ENCODE measurements around the gene EPHA3.
"Not testable (repeated sequence)": the region's sequence is repeated elsewhere in the genome, so short reads cannot be mapped to it uniquely, and the experiment has no call there.

The EPHA3 gene

GRCh38 chr3:89287902-89288508 is 180.6 kb downstream of the EPHA3 start:
- DNase-seq (ENCODE audit: low read depth) = no peak

- DNase-seq (ENCODE audit: low read depth) = no peak
These were observed 182.3 kb downstream of the EPHA3 start for GRCh38 chr3:89289574-89290190.

GRCh38 chr3:89297199-89297598 is 189.8 kb downstream of the EPHA3 start:
- DNase-seq (ENCODE audit: low read depth) = no peak

- DNase-seq (ENCODE audit: low read depth) = no peak
These were observed 193.1 kb downstream of the EPHA3 start for GRCh38 chr3:89300526-89300925.

GRCh38 chr3:89300981-89301380 is 193.6 kb downstream of the EPHA3 start:
- DNase-seq (ENCODE audit: low read depth) = no peak

- DNase-seq (ENCODE audit: low read depth) = no peak
These were observed 196.3 kb downstream of the EPHA3 start for GRCh38 chr3:89303701-89304100.

GRCh38 chr3:89306540-89306939 is 199.1 kb downstream of the EPHA3 start:
- no peak for DNase-seq (ENCODE audit: low read depth)

- DNase-seq (ENCODE audit: low read depth) = no peak
These were observed 204.2 kb downstream of the EPHA3 start for GRCh38 chr3:89311581-89311980.

- DNase-seq (ENCODE audit: low read depth) = no peak
These were observed 204.7 kb downstream of the EPHA3 start for GRCh38 chr3:89312141-89312540.

- DNase-seq (ENCODE audit: low read depth) = no peak
These were observed 207.2 kb downstream of the EPHA3 start for GRCh38 chr3:89314454-89315098.

GRCh38 chr3:89315750-89316470 is 208.5 kb downstream of the EPHA3 start:
- DNase-seq (ENCODE audit: low read depth) = no peak

- no peak for DNase-seq (ENCODE audit: low read depth)
These were observed 212.8 kb downstream of the EPHA3 start for GRCh38 chr3:89320186-89320585.

GRCh38 chr3:89326997-89327396 is 219.6 kb downstream of the EPHA3 start:
- no peak for DNase-seq (ENCODE audit: low read depth)

GRCh38 chr3:89332386-89332785 is 225.0 kb downstream of the EPHA3 start:
- no peak for DNase-seq (ENCODE audit: low read depth)

- DNase-seq (ENCODE audit: low read depth) = no peak
These were observed 225.4 kb downstream of the EPHA3 start for GRCh38 chr3:89332793-89333192.

GRCh38 chr3:89335693-89336092 is 228.3 kb downstream of the EPHA3 start:
- no peak for DNase-seq (ENCODE audit: low read depth)

- no peak for DNase-seq (ENCODE audit: low read depth)
These were observed 233.0 kb downstream of the EPHA3 start for GRCh38 chr3:89340408-89340807.

- no peak for DNase-seq (ENCODE audit: low read depth)
These were observed 236.7 kb downstream of the EPHA3 start for GRCh38 chr3:89344076-89344475.

GRCh38 chr3:89350935-89351334 is 243.5 kb downstream of the EPHA3 start:
- DNase-seq (ENCODE audit: low read depth) = not testable (repeated sequence)

GRCh38 chr3:89353465-89353864 is 246.0 kb downstream of the EPHA3 start:
- no peak for DNase-seq (ENCODE audit: low read depth)

- no peak for DNase-seq (ENCODE audit: low read depth)
These were observed 250.9 kb downstream of the EPHA3 start for GRCh38 chr3:89358281-89358680.

GRCh38 chr3:89360156-89360555 is 252.7 kb downstream of the EPHA3 start:
- no peak for DNase-seq (ENCODE audit: low read depth)

GRCh38 chr3:89362496-89362895 is 255.1 kb downstream of the EPHA3 start:
- DNase-seq (ENCODE audit: low read depth) = no peak
